HG03469 (cell line): ENCODE measurements around the gene SLC1A3.

ENCODE experiments used
- ATAC-seq: cut with Tn5 transposase; IDR thresholded peaks from one replicate; pipeline ENCODE4 v1.9.1; 2021; ENCODE audit warnings: mild to moderate bottlenecking, moderate library complexity, moderate number of reproducible peaks; ENCODE audit not compliant: unreplicated experiment

The SLC1A3 gene

GRCh38 chr5:36599986-36600779 is 6.2 kb upstream of the SLC1A3 start:
- ATAC-seq = no peak

DNA sequence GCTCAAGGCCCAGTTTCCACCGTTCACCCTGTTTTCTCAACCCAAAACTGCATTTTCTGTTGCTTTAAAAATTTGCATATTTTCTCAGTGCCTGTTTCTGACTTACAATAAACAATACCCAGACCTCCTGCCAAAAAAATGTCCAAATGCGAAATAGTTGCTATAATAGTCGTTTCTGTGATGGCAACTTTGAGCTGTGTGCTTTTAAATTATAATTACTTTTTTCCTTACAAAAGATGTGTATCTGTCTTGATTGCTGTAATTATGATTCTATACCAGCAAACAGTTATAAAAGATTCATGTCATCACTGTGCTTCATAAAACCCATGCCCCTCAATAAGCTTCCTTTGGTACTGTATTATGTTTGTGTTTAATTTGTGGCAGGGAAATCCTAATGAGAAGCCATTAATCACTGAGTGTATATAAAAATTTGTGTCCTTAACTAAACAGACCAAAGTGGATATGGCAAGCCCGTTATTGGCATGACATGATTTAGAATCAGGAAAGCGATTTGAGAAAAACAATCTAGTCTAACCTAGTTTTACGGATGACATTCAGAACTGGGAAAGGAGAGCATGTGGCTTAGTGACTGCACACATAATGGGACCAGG is 5.4 kb upstream of the SLC1A3 start:
- ATAC-seq = no peak

DNA sequence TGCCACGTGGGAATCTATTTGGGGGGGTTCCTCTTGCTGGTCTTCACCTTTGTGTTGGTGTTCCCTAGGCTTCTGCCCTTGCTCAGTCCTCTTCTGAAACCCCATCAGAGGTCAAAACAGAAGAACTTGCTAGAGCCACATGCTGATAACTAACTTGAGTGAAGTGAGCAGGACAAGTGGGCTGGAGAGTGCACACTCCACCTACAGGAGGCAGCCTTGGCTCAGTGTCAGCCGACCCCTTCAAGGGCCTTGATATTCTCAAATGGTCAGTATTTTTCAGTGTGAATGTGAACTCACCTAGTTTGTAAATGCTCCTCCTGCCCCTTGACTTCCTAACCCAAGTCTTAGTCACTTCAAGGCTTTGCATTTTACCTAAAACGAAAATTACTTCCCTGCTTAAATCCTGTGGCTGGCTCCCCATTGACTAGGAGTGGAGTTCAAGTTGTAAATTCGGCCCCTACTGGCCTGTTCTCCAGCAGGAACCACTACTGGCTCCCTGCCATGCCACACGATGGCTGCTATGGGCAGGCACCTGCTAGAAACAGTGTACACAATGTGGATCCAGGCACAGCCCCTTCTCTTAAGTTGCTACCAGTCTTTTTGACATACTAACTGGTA is 3.6 kb upstream of the SLC1A3 start:
- no peak for ATAC-seq

- no peak for ATAC-seq
Measured at GRCh38 chr5:36605241-36605640, 1.2 kb upstream of the SLC1A3 start.

- no peak for ATAC-seq
Measured at GRCh38 chr5:36606036-36606427, 374 bp upstream of the SLC1A3 start.

- ATAC-seq = no peak
Measured at GRCh38 chr5:36607114-36607571, 737 bp downstream of the SLC1A3 start.

DNA sequence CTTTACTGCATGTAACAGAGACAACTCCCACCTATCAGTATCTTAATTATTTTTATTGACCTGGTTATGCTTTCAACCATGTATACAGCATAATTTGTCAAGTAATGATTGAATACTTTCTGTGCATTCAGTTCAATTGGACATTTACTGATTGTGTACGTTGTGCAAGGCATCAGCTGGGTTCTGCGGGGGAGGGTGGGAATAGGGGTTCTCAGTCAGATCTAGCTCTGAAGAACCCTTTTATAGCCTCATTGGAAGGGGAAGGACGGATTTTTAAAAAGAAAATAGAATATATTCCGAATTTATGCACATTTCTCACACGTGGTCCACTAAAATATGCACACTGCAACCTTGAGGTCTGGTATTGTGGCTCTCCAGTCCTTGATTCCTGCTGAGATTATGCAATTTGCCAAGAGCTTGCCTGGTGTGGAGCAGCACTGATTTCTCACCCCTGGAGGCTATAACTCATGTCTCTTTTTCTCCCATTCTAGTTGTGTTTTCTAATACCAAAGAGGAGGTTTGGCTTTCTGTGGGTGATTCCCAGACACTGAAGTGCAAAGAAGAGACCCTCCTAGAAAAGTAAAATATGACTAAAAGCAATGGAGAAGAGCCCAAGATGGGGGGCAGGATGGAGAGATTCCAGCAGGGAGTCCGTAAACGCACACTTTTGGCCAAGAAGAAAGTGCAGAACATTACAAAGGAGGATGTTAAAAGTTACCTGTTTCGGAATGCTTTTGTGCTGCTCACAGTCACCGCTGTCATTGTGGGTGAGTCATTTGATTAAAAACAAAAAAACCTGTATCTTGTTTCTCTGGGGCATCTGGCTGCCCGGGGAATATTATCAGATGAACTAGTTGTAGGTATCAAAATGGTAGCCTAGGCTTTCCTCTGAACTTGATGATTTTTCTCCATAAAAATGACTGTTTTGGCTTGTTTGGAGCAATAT is 1.7 kb downstream of the SLC1A3 start:
- ATAC-seq = no peak

GRCh38 chr5:36610621-36611020 is 4.2 kb downstream of the SLC1A3 start:
- no peak for ATAC-seq

DNA sequence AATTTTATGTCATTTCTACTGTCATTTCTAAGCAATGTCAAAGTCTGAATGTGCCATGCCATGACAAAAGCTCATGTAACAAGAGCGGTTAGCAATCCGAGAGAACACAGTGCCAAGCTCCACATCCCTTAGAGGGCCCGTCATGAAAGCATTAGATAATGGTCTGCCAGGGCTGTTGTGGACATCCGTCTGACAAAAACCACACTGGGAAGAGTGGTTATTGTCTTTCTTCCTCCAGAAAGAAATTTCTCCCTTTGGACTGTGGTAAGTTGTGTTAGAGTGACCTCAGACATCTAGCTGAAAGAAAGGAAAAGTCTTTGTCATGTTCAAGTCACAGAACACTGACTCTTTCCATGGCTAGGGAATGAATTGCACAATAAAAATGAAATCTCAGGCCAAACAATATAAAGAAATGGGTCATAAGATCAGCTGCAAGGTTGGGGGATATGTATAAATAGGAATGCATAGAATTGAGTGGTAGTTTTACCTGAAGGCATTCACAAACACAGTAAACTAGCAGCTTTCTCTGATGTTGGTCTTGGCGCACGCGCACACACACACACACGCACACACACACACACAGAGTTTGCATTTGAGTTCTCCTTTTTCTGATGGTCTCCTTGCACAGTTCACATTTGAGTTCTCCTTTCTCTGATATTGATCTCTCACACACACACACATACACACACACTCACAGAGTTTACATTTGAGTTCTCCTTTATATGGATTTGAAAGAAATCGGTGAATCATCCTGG is 5.3 kb downstream of the SLC1A3 start:
- no peak for ATAC-seq

- no peak for ATAC-seq
Measured at GRCh38 chr5:36613241-36613640, 6.8 kb downstream of the SLC1A3 start.

DNA sequence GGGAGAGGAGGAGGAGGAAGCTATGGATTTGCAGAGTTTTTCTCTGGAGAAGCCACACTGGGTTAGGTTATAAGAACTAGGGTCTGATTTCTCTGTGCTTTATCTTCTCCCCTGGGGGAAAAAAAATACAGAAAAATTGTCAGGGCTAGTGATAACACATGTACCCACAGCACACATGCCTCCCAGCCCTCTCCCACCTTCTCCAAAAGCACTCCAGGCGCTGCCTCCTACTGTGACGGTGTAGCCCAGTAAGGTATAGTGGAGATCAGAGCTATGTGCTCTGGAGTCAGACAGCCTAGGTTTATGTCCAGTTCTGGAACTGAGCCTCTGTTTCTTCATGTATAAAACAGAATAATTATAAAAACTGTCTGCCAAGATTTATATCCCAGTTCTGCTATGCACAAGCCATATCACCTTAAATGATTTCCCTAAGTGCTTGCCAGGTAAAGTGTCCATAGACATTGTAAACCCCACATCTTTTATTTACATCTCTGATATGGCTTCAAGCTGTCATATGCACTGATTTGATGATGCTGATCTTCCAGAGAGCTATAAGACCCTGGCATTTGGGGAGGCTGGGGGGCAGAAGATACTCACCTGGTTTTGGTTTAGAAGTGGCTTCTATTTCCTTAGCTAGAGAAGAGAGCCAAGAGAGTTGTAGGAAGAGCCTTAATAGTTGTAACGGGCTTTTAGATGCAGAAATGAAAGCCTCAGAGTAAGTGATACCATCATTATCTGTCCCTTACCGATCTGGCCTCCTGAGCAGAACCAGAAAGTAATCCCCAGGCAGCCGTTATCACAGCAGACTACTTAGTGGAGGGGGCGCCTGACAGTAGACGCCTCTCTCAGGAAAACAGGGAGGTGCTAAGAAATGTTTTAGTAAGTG is 7.6 kb downstream of the SLC1A3 start:
- no peak for ATAC-seq

GRCh38 chr5:36614657-36615308 is 8.4 kb downstream of the SLC1A3 start:
- ATAC-seq = no peak

- ATAC-seq = no peak
Measured at GRCh38 chr5:36619012-36619635, 12.7 kb downstream of the SLC1A3 start.

DNA sequence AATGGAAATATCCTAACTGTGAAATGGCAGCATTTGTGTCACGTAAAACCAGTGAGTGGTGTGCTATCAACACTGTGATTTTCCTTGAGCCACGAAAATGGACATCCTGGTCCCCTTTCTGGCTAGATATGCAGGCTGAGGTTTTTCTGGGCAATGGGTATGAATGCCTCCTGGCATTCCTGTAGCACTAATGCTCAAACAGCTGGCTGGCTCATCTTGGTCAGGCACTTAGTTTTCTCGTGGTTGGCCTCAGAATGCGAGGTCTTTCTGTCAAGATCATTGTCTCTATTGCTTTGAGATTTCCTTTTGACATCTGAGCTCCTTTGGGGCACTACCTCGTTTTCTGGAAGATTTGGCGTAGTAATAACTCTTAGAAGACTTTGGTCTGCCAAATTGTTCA is 15.6 kb downstream of the SLC1A3 start:
- no peak for ATAC-seq

- no peak for ATAC-seq
Measured at GRCh38 chr5:36623832-36624231, 17.4 kb downstream of the SLC1A3 start.

GRCh38 chr5:36624277-36624676 is 17.9 kb downstream of the SLC1A3 start:
- ATAC-seq = no peak

DNA sequence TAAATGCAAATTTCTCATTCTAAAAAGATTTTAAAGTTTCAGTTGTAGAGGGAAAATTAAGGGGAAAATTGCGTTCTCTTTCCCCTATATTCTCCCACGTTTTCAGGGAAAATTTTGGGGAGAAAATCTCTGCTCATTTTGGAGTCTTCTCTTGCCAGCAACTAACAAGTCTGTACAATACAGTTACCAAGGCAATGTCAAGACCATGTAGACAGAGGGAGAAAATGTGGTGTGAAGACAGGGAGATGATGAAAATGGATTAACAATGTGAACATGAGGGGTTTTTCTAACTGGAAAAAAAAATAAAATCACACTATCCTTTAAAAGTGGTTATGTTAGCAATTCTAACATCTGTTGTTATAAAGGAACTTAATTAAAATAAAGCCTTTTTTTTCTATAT is 22.3 kb downstream of the SLC1A3 start:
- ATAC-seq = no peak

DNA sequence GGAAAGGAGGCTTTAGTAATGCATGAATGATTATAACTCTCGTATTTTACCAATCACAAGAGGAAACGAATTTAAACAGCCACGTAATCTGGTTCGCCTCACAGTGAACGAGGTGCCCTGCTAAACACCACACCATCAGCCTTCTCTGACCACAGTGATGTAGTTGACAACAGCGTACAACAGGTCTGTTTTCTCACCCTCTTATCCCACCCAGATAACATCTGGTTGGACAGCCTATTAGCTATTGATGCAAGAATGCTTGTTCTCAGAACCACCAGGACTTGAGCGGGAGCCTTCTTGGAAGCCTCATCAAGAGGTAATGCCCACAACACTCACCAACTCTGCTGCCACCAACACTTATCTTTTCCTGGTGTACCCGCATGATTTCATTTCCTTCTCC is 23.3 kb downstream of the SLC1A3 start:
- no peak for ATAC-seq
